Gastrocnemius medialis (tissue), 4 donors: Measurements from ENCODE around the gene DHRS12. TPM values are rescaled to one million over a fixed set of nuclear protein-coding genes. Genes with fewer than 3 reads are reported as not detected.
A peak's percentile ranks its signal among the peaks of the same experiment; 100 is the strongest.

Experiments
- ATAC-seq, 2 donors: fragments of 150-250 bp; one replicate each; pipeline ENCODE4 v1.9.1; 2016
- DNase-seq, 2 donors: peaks; one replicate each; pipeline ENCODE4 v3.0.0-alpha.2; 2019
- H3K27ac ChIP-seq, 4 donors: fragments of 200-600 bp; sonication (generic); 1 replicate in 1 of 4; 2 replicates in 3 of 4; pipeline ENCODE4 v1.5.1; 2016 to 2018; ENCODE audit warnings: mild to moderate bottlenecking in 2 of 4, moderate library complexity in 1 of 4
- H3K27me3 ChIP-seq, 3 donors: fragments of 200-600 bp; sonication (generic) in 2 of 3; 1 replicate in 1 of 3; 2 replicates in 2 of 3; pipeline versions ENCODE4 v1.5.1 to v1.6.0; 2016 to 2019; ENCODE audit warnings: mild to moderate bottlenecking in 1 of 3, moderate library complexity in 1 of 3
- H3K36me3 ChIP-seq, 2 donors: fragments of 200-600 bp; sonication (generic) in 1 of 2; one replicate each; pipeline ENCODE4 v1.5.1; 2017 to 2018
- H3K4me1 ChIP-seq, 2 donors: fragments of 200-600 bp; sonication (generic) in 1 of 2; one replicate each; pipeline ENCODE4 v1.5.1; 2016 to 2017; ENCODE audit warnings: mild to moderate bottlenecking in 2 of 2
- H3K4me3 ChIP-seq, 4 donors: fragments of 200-600 bp; sonication (generic) in 3 of 4; 1 replicate in 1 of 4; 2 replicates in 3 of 4; pipeline ENCODE4 v1.5.1; 2016 to 2019; ENCODE audit warnings: mild to moderate bottlenecking in 2 of 4
- H3K9me3 ChIP-seq, 3 donors: fragments of 200-600 bp; sonication (generic) in 2 of 3; 1 replicate in 1 of 3; 2 replicates in 2 of 3; pipeline ENCODE4 v1.5.1; 2016 to 2019
- CTCF ChIP-seq, 5 experiments: fragments of 450-650 bp in 3 of 5; fragments of 200-600 bp in 2 of 5; sonication (generic) in 2 of 5; IDR thresholded peaks in 4 of 5; conservative IDR thresholded peaks in 1 of 5; 1 replicate in 4 of 5; 2 replicates in 1 of 5; pipeline ENCODE4 v1.5.1; 2016 to 2019; ENCODE audit warnings: antibody characterized with exemption in 5 of 5, mild to moderate bottlenecking in 3 of 5, moderate library complexity in 3 of 5
- POLR2A ChIP-seq, 2 donors: fragments of 450-650 bp; IDR thresholded peaks; one replicate each; pipeline ENCODE4 v1.6.1; 2017; ENCODE audit warnings: antibody characterized with exemption in 2 of 2, mild to moderate bottlenecking in 2 of 2, moderate library complexity in 2 of 2
- in situ Hi-C, 4 donors: fragments of 200-750 bp; cut with MboI; loops; one replicate each; pipeline versions ENCODE4 v1.15.0 to v1.8.0; 2017; ENCODE audit warnings: low sequenced_read_pairs in 4 of 4
- intact Hi-C: fragments of 100-400 bp; cut with DNase I; formaldehyde crosslinking; loops from one replicate; pipeline ENCODE4 v1.15.1; 2023; ENCODE audit warnings: low total_unique reads
- total RNA-seq, 4 donors: library from RNA; depleted of rRNA; stranded (reverse); fragments of >200 nt; gene quantifications; one replicate each; pipeline versions ENCODE4 v1.1.0 to v1.2.3, GENCODE V29; 2016

Gene DHRS12
- total RNA-seq, 4 donors from 2014 or later, result 1.8 to 6.0 (median 4.7) TPM

GRCh38 chr13:51773515-51773914 is 30.4 kb downstream of the DHRS12 start:
- DNase-seq, result no peak

GRCh38 chr13:51772781-51773180 is 31.2 kb downstream of the DHRS12 start:
- Histone ChIP-seq H3K27ac (no peak overlapping the region), H3K36me3 (peaks cover 0 to 4% of the 10 kb centered on the region in 2 donors), H3K4me3 (no peak overlapping the region), H3K27me3 (no peaks in the 10 kb centered on the region), H3K4me1 (peaks cover 11 to 17% of the 10 kb centered on the region in 2 donors), H3K9me3 (no peaks in the 10 kb centered on the region)
- intact Hi-C loops (no loop called here), in situ Hi-C loops (no loop called here)
- TF ChIP-seq POLR2A (IDR thresholded peaks at IDR 0.05) (no peak), CTCF (IDR thresholded peaks at IDR 0.05 in 4 of 5, conservative IDR thresholded peaks at IDR 0.05 in 1 of 5) (no peak)
- no peak for ATAC-seq
- no peak for DNase-seq

More at GRCh38 chr13:51773515-51773914, 30.4 kb downstream of the DHRS12 start:
- H3K4me1 ChIP-seq, result peaks cover 15 to 17% of the 10 kb centered on the region in 2 donors
- intact Hi-C loops (no loop called here), in situ Hi-C loops (no loop called here)
- no peak overlapping the region for H3K27ac ChIP-seq
- H3K27me3 ChIP-seq, result no peaks in the 10 kb centered on the region
- H3K36me3 ChIP-seq, result peaks cover 0 to 4% of the 10 kb centered on the region in 2 donors
- no peaks in the 10 kb centered on the region for H3K9me3 ChIP-seq
- ATAC-seq, result no peak
- TF ChIP-seq POLR2A (IDR thresholded peaks at IDR 0.05) (no peak), CTCF (IDR thresholded peaks at IDR 0.05 in 4 of 5, conservative IDR thresholded peaks at IDR 0.05 in 1 of 5) (no peak)
- H3K4me3 ChIP-seq, result no peak overlapping the region

GRCh38 chr13:51772105-51772455 is 31.9 kb downstream of the DHRS12 start:
- Histone ChIP-seq H3K4me1 (peaks cover 11 to 17% of the 10 kb centered on the region in 2 donors), H3K9me3 (no peaks in the 10 kb centered on the region), H3K27ac (no peak overlapping the region), H3K36me3 (peaks cover 0 to 4% of the 10 kb centered on the region in 2 donors), H3K27me3 (no peaks in the 10 kb centered on the region), H3K4me3 (no peak overlapping the region)
- in situ Hi-C loops (no loop called here), intact Hi-C loops (no loop called here)
- TF ChIP-seq POLR2A (IDR thresholded peaks at IDR 0.05) (no peak), CTCF (IDR thresholded peaks at IDR 0.05 in 4 of 5, conservative IDR thresholded peaks at IDR 0.05 in 1 of 5) (no peak)
- DNase-seq, result no peak
- no peak for ATAC-seq

GRCh38 chr13:51771418-51772104 is 32.4 kb downstream of the DHRS12 start:
- Histone ChIP-seq H3K4me1 (peaks cover 11 to 17% of the 10 kb centered on the region in 2 donors), H3K9me3 (no peaks in the 10 kb centered on the region), H3K27me3 (no peaks in the 10 kb centered on the region), H3K4me3 (no peak overlapping the region), H3K36me3 (peaks cover 0 to 4% of the 10 kb centered on the region in 2 donors), H3K27ac (peak overlapping the region in 1 of 4 donors; percentile 70)
- no peak for TF ChIP-seq CTCF (IDR thresholded peaks at IDR 0.05 in 4 of 5, conservative IDR thresholded peaks at IDR 0.05 in 1 of 5)
- no peak for TF ChIP-seq POLR2A (IDR thresholded peaks at IDR 0.05)
- no peak for ATAC-seq
- in situ Hi-C loops, result no loop called here
- no peak for DNase-seq
- intact Hi-C loops, result no loop called here
